NCI-H1436 treated with DMSO at 0.1 percent for 48 hours (cell line): ENCODE results near the gene COTL1.

Source experiments
- DNase-seq: peaks from one replicate; lab custom pipeline; 2025; lab: John Stamatoyannopoulos, UW

The COTL1 gene

GRCh38 chr16:84548971-84549844 lies 68.7 kb downstream of the COTL1 start:
- no peak for DNase-seq

GRCh38 chr16:84548508-84548907 lies 69.4 kb downstream of the COTL1 start:
- no peak for DNase-seq

GRCh38 chr16:84547546-84548061 lies 70.3 kb downstream of the COTL1 start:
- DNase-seq: no peak

GRCh38 chr16:84546669-84547545 lies 71.0 kb downstream of the COTL1 start:
- DNase-seq: no peak

- DNase-seq: peak; percentile 60
Observed at GRCh38 chr16:84545114-84545737, 72.7 kb downstream of the COTL1 start.

- no peak for DNase-seq
Observed at GRCh38 chr16:84544031-84544773, 73.7 kb downstream of the COTL1 start.

GRCh38 chr16:84543253-84543652 lies 74.6 kb downstream of the COTL1 start:
- DNase-seq: no peak

- no peak for DNase-seq
Observed at GRCh38 chr16:84541999-84542817, 75.7 kb downstream of the COTL1 start.

- no peak for DNase-seq
Observed at GRCh38 chr16:84540194-84540593, 77.7 kb downstream of the COTL1 start.

GRCh38 chr16:84538222-84538840 lies 79.5 kb downstream of the COTL1 start:
- DNase-seq: no peak

GRCh38 chr16:84537491-84538151 lies 80.3 kb downstream of the COTL1 start:
- no peak for DNase-seq

GRCh38 chr16:84535851-84536250 lies 82.0 kb downstream of the COTL1 start:
- DNase-seq: no peak

- no peak for DNase-seq
Observed at GRCh38 chr16:84535408-84535807, 82.5 kb downstream of the COTL1 start.

GRCh38 chr16:84534815-84535214 lies 83.1 kb downstream of the COTL1 start:
- DNase-seq: no peak

- DNase-seq: no peak
Observed at GRCh38 chr16:84532855-84533486, 84.9 kb downstream of the COTL1 start.

- no peak for DNase-seq
Observed at GRCh38 chr16:84532291-84532724, 85.6 kb downstream of the COTL1 start.

- no peak for DNase-seq
Observed at GRCh38 chr16:84531671-84532111, 86.2 kb downstream of the COTL1 start.

GRCh38 chr16:84530590-84530989 lies 87.3 kb downstream of the COTL1 start:
- DNase-seq: no peak

- no peak for DNase-seq
Observed at GRCh38 chr16:84529607-84530006, 88.3 kb downstream of the COTL1 start.
